Progenitor cell of endocrine pancreas (in vitro differentiated cells): ENCODE measurements around the gene ZNF804A. TPM values are rescaled to one million over a fixed set of nuclear protein-coding genes. Genes with fewer than 3 reads are reported as not detected.

Source experiments
- DNase-seq: peaks from one replicate; pipeline ENCODE4 v3.0.0; 2021; ENCODE audit warnings: low spot score; ENCODE audit not compliant: unreplicated experiment
- H3K27ac Mint-ChIP-seq: 2 replicates; pipeline ENCODE4 v1.8.0; 2021; ENCODE audit warnings: mild to moderate bottlenecking, moderate library complexity, mixed read lengths
- H3K27me3 Mint-ChIP-seq: 2 replicates; pipeline ENCODE4 v1.8.0; 2021; ENCODE audit warnings: mixed read lengths
- H3K36me3 Mint-ChIP-seq: 2 replicates; pipeline ENCODE4 v1.8.0; 2022; ENCODE audit warnings: mixed read lengths; ENCODE audit not compliant: insufficient read depth
- H3K4me1 Mint-ChIP-seq: 2 replicates; pipeline ENCODE4 v1.8.0; 2021; ENCODE audit warnings: low read depth, mixed read lengths
- H3K4me3 Mint-ChIP-seq: 2 replicates; pipeline ENCODE4 v1.8.0; 2021; ENCODE audit warnings: low read depth, mild to moderate bottlenecking, moderate library complexity, mixed read lengths
- H3K9me3 Mint-ChIP-seq: 2 replicates; pipeline ENCODE4 v1.8.0; 2021; ENCODE audit warnings: low read depth, mixed read lengths
- CTCF ChIP-seq: fragments of 200-600 bp; sonication (generic); IDR thresholded peaks from one replicate; pipeline ENCODE4 v1.5.0; 2021; ENCODE audit warnings: antibody characterized with exemption, mild to moderate bottlenecking; ENCODE audit not compliant: unreplicated experiment
- total RNA-seq: library from RNA; stranded (reverse); gene quantifications from 2 replicates; pipeline ENCODE4 v1.2.1, GENCODE V29; 2021

ZNF804A gene
- total RNA-seq, 1 donor from 2014 or later: not detected

GRCh38 chr2:184938221-184938985 lies 340.1 kb downstream of the ZNF804A start:
- no peaks in the 10 kb centered on the region for H3K4me1 Mint-ChIP-seq
- H3K36me3 Mint-ChIP-seq: no peaks in the 10 kb centered on the region
- no peaks in the 10 kb centered on the region for H3K27me3 Mint-ChIP-seq
- no peak overlapping the region for H3K4me3 Mint-ChIP-seq
- H3K9me3 Mint-ChIP-seq: no peaks in the 10 kb centered on the region
- DNase-seq: no peak
- no peak for TF ChIP-seq CTCF
- H3K27ac Mint-ChIP-seq: no peak overlapping the region

GRCh38 chr2:184945326-184945725 lies 347.0 kb downstream of the ZNF804A start:
- no peaks in the 10 kb centered on the region for H3K9me3 Mint-ChIP-seq
- no peaks in the 10 kb centered on the region for H3K27me3 Mint-ChIP-seq
- no peak overlapping the region for H3K4me3 Mint-ChIP-seq
- TF ChIP-seq CTCF: no peak
- no peak overlapping the region for H3K27ac Mint-ChIP-seq
- no peak for DNase-seq
- H3K4me1 Mint-ChIP-seq: no peaks in the 10 kb centered on the region
- no peaks in the 10 kb centered on the region for H3K36me3 Mint-ChIP-seq

GRCh38 chr2:184945824-184946223 lies 347.5 kb downstream of the ZNF804A start:
- H3K9me3 Mint-ChIP-seq: no peaks in the 10 kb centered on the region
- no peak overlapping the region for H3K4me3 Mint-ChIP-seq
- no peak for TF ChIP-seq CTCF
- no peaks in the 10 kb centered on the region for H3K27me3 Mint-ChIP-seq
- no peak for DNase-seq
- no peaks in the 10 kb centered on the region for H3K36me3 Mint-ChIP-seq
- no peaks in the 10 kb centered on the region for H3K4me1 Mint-ChIP-seq
- no peak overlapping the region for H3K27ac Mint-ChIP-seq

GRCh38 chr2:184956856-184957255 lies 358.5 kb downstream of the ZNF804A start:
- H3K36me3 Mint-ChIP-seq: no peaks in the 10 kb centered on the region
- H3K27ac Mint-ChIP-seq: no peak overlapping the region
- H3K27me3 Mint-ChIP-seq: no peaks in the 10 kb centered on the region
- no peaks in the 10 kb centered on the region for H3K9me3 Mint-ChIP-seq
- no peak for DNase-seq
- no peak overlapping the region for H3K4me3 Mint-ChIP-seq
- no peaks in the 10 kb centered on the region for H3K4me1 Mint-ChIP-seq
- no peak for TF ChIP-seq CTCF

GRCh38 chr2:184971546-184972068 lies 373.3 kb downstream of the ZNF804A start:
- Mint-ChIP-seq H3K27me3 (no peaks in the 10 kb centered on the region), H3K36me3 (no peaks in the 10 kb centered on the region), H3K4me1 (no peaks in the 10 kb centered on the region), H3K27ac (no peak overlapping the region), H3K4me3 (no peak overlapping the region), H3K9me3 (no peaks in the 10 kb centered on the region)
- no peak for DNase-seq
- TF ChIP-seq CTCF: no peak
